Breast epithelium (tissue), 3 donors: ENCODE data around the gene USP53.

Source experiments
- CTCF ChIP-seq, 3 donors: fragments of 450-650 bp; IDR thresholded peaks; one replicate each; pipeline ENCODE4 v1.5.1; 2016 to 2017; ENCODE audit warnings: antibody characterized with exemption in 3 of 3, mild to moderate bottlenecking in 3 of 3, moderate library complexity in 3 of 3
- POLR2A ChIP-seq: fragments of 450-650 bp; IDR thresholded peaks from one replicate; pipeline ENCODE4 v1.6.1; 2016; ENCODE audit warnings: antibody characterized with exemption, mild to moderate bottlenecking, moderate library complexity
- POLR2AphosphoS5 ChIP-seq, 3 donors: sonication (generic); formaldehyde crosslinking; IDR thresholded peaks; one replicate each; pipeline ENCODE4 v1.6.1; 2017; ENCODE audit warnings: antibody characterized with exemption in 3 of 3

- TF ChIP-seq POLR2A, result no peak
- TF ChIP-seq POLR2AphosphoS5 (IDR thresholded peaks at IDR 0.05), result no peak
- TF ChIP-seq CTCF (IDR thresholded peaks at IDR 0.05), result no peak
Measured at GRCh38 chr4:119210775-119211174, 1.7 kb upstream of the USP53 start.
